Transverse colon (tissue), 4 donors: ENCODE data around the gene COX7B2. TPM values are rescaled to one million over a fixed set of nuclear protein-coding genes. Genes with fewer than 3 reads are reported as not detected.

Experiments
- DNase-seq: peaks from one replicate; pipeline ENCODE4 v3.0.0-alpha.2; 2019
- H3K27ac ChIP-seq, 4 donors: fragments of 200-600 bp; sonication (generic); 2 replicates each; pipeline ENCODE4 v1.5.1; 2016 to 2018; ENCODE audit warnings: inconsistent platforms in 4 of 4
- H3K27me3 ChIP-seq: fragments of 200-600 bp; sonication (generic); 2 replicates; pipeline ENCODE4 v1.5.1; 2017; ENCODE audit warnings: inconsistent platforms
- H3K36me3 ChIP-seq, 4 donors: fragments of 200-600 bp; sonication (generic); 2 replicates each; pipeline ENCODE4 v1.5.1; 2017 to 2019; ENCODE audit warnings: inconsistent platforms in 4 of 4
- H3K4me1 ChIP-seq, 4 donors: fragments of 200-600 bp; sonication (generic); 2 replicates each; pipeline ENCODE4 v1.5.1; 2017 to 2020; ENCODE audit warnings: inconsistent platforms in 4 of 4
- H3K4me3 ChIP-seq, 4 donors: fragments of 200-600 bp; sonication (generic); 1 replicate in 1 of 4; 2 replicates in 3 of 4; pipeline versions ENCODE4 v1.5.1 to v1.6.1; 2017 to 2019; ENCODE audit warnings: inconsistent platforms in 4 of 4
- H3K9me3 ChIP-seq, 2 donors: fragments of 200-600 bp; sonication (generic); 2 replicates each; pipeline ENCODE4 v1.5.1; 2017 to 2019; ENCODE audit warnings: inconsistent platforms in 2 of 2
- CTCF ChIP-seq, 5 experiments: fragments of 200-600 bp in 3 of 5; fragments of 450-650 bp in 2 of 5; sonication (generic) in 3 of 5; IDR thresholded peaks; 1 replicate in 2 of 5; 2 replicates in 3 of 5; pipeline ENCODE4 v1.5.1; 2016 to 2017; ENCODE audit warnings: antibody characterized with exemption in 5 of 5, inconsistent platforms in 3 of 5, mild to moderate bottlenecking in 2 of 5, moderate library complexity in 1 of 5
- EP300 ChIP-seq: sonication (generic); formaldehyde crosslinking; IDR thresholded peaks from one replicate; pipeline ENCODE4 v1.6.1; 2017; ENCODE audit warnings: antibody characterized with exemption, low read depth
- POLR2A ChIP-seq: fragments of 450-650 bp; IDR thresholded peaks from one replicate; pipeline ENCODE4 v1.6.1; 2016; ENCODE audit warnings: antibody characterized with exemption, mild to moderate bottlenecking, moderate library complexity
- POLR2AphosphoS5 ChIP-seq, 3 donors: sonication (generic); formaldehyde crosslinking; IDR thresholded peaks; one replicate each; pipeline ENCODE4 v1.6.1; 2016; ENCODE audit warnings: antibody characterized with exemption in 3 of 3
- WGBS, 2 donors: methylation state at CpG; one replicate each; pipeline ENCODE4 v1.1.5; 2018; ENCODE audit warnings: low coverage in 1 of 2; 5-methylcytosine and 5-hydroxymethylcytosine counted together
- in situ Hi-C, 4 donors: fragments of 200-750 bp; cut with MboI; loops; one replicate each; pipeline versions ENCODE4 v1.15.0 to v1.15.1; 2017; ENCODE audit warnings: low sequenced_read_pairs in 3 of 4, low pct_ligation_motif_present in 1 of 4, low pct_unique_long_range_greater_than_20kb in 1 of 4
- intact Hi-C: fragments of 100-400 bp; cut with DNase I; formaldehyde crosslinking; loops from one replicate; pipeline ENCODE4 v1.15.1; 2023; ENCODE audit warnings: low total_unique reads
- total RNA-seq, 4 donors: library from RNA; depleted of rRNA; stranded (reverse); fragments of >200 nt; gene quantifications; one replicate each; pipeline ENCODE4 v1.1.0, GENCODE V29; 2016

The COX7B2 gene
- total RNA-seq, 4 donors from 2014 or later, result not detected

- no peak for DNase-seq
- in situ Hi-C loops (no loop called here), intact Hi-C loops (no loop called here)
- TF ChIP-seq CTCF (IDR thresholded peaks at IDR 0.05) (no peak), POLR2AphosphoS5 (IDR thresholded peaks at IDR 0.05) (no peak), EP300 (no peak), POLR2A (no peak)
- no peaks in the 10 kb centered on the region for H3K4me1 ChIP-seq
- H3K9me3 ChIP-seq, result no peaks in the 10 kb centered on the region
- H3K27ac ChIP-seq, result no peak overlapping the region
- 38 to 69% methylated on average over 1 to 3 of the region's 3 CpGs for WGBS, 2 donors
- no peaks in the 10 kb centered on the region for H3K36me3 ChIP-seq
- H3K27me3 ChIP-seq, result no peaks in the 10 kb centered on the region
- H3K4me3 ChIP-seq, result no peak overlapping the region
Observed at GRCh38 chr4:46730075-46730474, 179.0 kb downstream of the COX7B2 start.

GRCh38 chr4:46720055-46720454 is 189.0 kb downstream of the COX7B2 start:
- no peak overlapping the region for H3K27ac ChIP-seq
- TF ChIP-seq CTCF (IDR thresholded peaks at IDR 0.05) (no peak), EP300 (no peak), POLR2AphosphoS5 (IDR thresholded peaks at IDR 0.05) (no peak), POLR2A (no peak)
- DNase-seq, result no peak
- H3K36me3 ChIP-seq, result no peaks in the 10 kb centered on the region
- 44 to 76% methylated on average over 1 of the region's 1 CpG for WGBS, 2 donors
- no peaks in the 10 kb centered on the region for H3K4me1 ChIP-seq
- intact Hi-C loops, result no loop called here
- in situ Hi-C loops, result no loop called here
- H3K27me3 ChIP-seq, result no peaks in the 10 kb centered on the region
- H3K4me3 ChIP-seq, result no peak overlapping the region
- H3K9me3 ChIP-seq, result no peaks in the 10 kb centered on the region

- H3K9me3 ChIP-seq, result no peaks in the 10 kb centered on the region
- H3K27ac ChIP-seq, result no peak overlapping the region
- DNase-seq, result no peak
- H3K4me1 ChIP-seq, result no peaks in the 10 kb centered on the region
- intact Hi-C loops, result no loop called here
- no peaks in the 10 kb centered on the region for H3K27me3 ChIP-seq
- WGBS, 2 donors, result 59 to 63% methylated on average over 1 of the region's 1 CpG
- TF ChIP-seq POLR2AphosphoS5 (IDR thresholded peaks at IDR 0.05) (no peak), EP300 (no peak), CTCF (IDR thresholded peaks at IDR 0.05) (no peak), POLR2A (no peak)
- no peak overlapping the region for H3K4me3 ChIP-seq
- in situ Hi-C loops, result no loop called here
- no peaks in the 10 kb centered on the region for H3K36me3 ChIP-seq
Observed at GRCh38 chr4:46717950-46718349, 191.1 kb downstream of the COX7B2 start.

- intact Hi-C loops (no loop called here), in situ Hi-C loops (no loop called here)
- whole genome bisulfite sequencing, 2 donors, result 64 to 85% methylated on average over 2 to 3 of the region's 3 CpGs
- TF ChIP-seq POLR2AphosphoS5 (IDR thresholded peaks at IDR 0.05) (no peak), POLR2A (no peak), EP300 (no peak), CTCF (IDR thresholded peaks at IDR 0.05) (no peak)
- Histone ChIP-seq H3K4me3 (no peak overlapping the region), H3K36me3 (no peaks in the 10 kb centered on the region), H3K4me1 (no peaks in the 10 kb centered on the region), H3K27ac (no peak overlapping the region), H3K9me3 (no peaks in the 10 kb centered on the region), H3K27me3 (no peaks in the 10 kb centered on the region)
- no peak for DNase-seq
Observed at GRCh38 chr4:46715468-46715867, 193.6 kb downstream of the COX7B2 start.
